KMS-11 (cell line): ENCODE data around the gene STIM1.

Source experiments
- H2AFZ ChIP-seq: fragments of 200-600 bp; sonication (generic); 2 replicates; pipeline ENCODE4 v1.6.1; 2016; ENCODE audit warnings: antibody characterized with exemption, mixed run types, low read depth
- H3K27ac ChIP-seq: fragments of 200-600 bp; sonication (generic); 2 replicates; pipeline ENCODE4 v1.6.1; 2016; ENCODE audit warnings: mild to moderate bottlenecking, mixed run types
- H3K27me3 ChIP-seq: fragments of 200-600 bp; sonication (generic); 2 replicates; pipeline ENCODE4 v1.6.1; 2017; ENCODE audit warnings: mild to moderate bottlenecking, low read depth, mixed run types, moderate library complexity; ENCODE audit not compliant: insufficient read depth
- H3K36me3 ChIP-seq: fragments of 200-600 bp; sonication (generic); 2 replicates; pipeline ENCODE4 v1.6.1; 2017; ENCODE audit warnings: mild to moderate bottlenecking, mixed run types; ENCODE audit not compliant: insufficient read depth
- H3K4me1 ChIP-seq: fragments of 200-600 bp; sonication (generic); 2 replicates; pipeline ENCODE4 v1.6.1; 2016; ENCODE audit warnings: mild to moderate bottlenecking, low read depth, mixed run types; ENCODE audit not compliant: poor library complexity, severe bottlenecking
- H3K4me2 ChIP-seq: fragments of 200-600 bp; sonication (generic); 2 replicates; pipeline ENCODE4 v1.7.0; 2016; ENCODE audit warnings: mild to moderate bottlenecking, mixed run types
- H3K4me3 ChIP-seq: fragments of 200-600 bp; sonication (generic); IDR thresholded peaks from 2 replicates; pipeline ENCODE4 v1.6.1; 2017; ENCODE audit warnings: low read depth, low read length, mixed read lengths; ENCODE audit not compliant: insufficient read depth
- H3K79me2 ChIP-seq: fragments of 200-600 bp; sonication (generic); 2 replicates; pipeline ENCODE4 v1.6.1; 2016; ENCODE audit warnings: low read depth, mixed run types; ENCODE audit not compliant: insufficient read depth
- H3K9ac ChIP-seq: fragments of 200-600 bp; sonication (generic); 2 replicates; pipeline ENCODE4 v1.6.1; 2016; ENCODE audit warnings: mild to moderate bottlenecking, mixed run types
- H4K20me1 ChIP-seq: fragments of 200-600 bp; sonication (generic); 2 replicates; pipeline ENCODE4 v1.6.1; 2016; ENCODE audit warnings: mild to moderate bottlenecking, mixed run types; ENCODE audit not compliant: insufficient read depth
- TF ChIP-seq, protein P1 (sequence below): fragments of 200-600 bp; sonication (generic); conservative IDR thresholded peaks from 2 replicates; pipeline ENCODE4 v1.6.1; 2017; ENCODE audit warnings: low read depth, mild to moderate bottlenecking, antibody characterized with exemption, low read length, moderate library complexity, mixed read lengths

Gene STIM1

DNA sequence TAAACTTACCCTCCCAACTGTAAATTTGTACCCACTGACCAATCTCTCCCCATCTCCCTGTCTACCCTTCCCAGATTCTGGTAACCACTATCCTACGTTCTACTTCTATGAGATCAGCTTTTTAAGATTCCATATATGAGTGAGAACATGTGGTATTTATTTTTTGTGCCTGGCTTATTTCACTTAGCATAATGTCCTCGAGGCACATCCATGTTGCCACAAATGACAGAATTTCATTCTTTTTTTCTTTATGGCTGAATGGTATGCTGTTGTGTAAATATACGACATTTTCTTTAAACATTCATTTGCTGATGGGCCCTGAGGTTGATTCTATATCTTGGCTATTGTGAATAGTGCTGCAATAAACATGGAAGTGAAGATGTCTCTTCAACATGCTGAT lies 164.4 kb downstream of the STIM1 start:
- H3K9ac ChIP-seq, result no peak overlapping the region
- H3K27ac ChIP-seq, result no peak overlapping the region
- no peaks in the 10 kb centered on the region for H3K79me2 ChIP-seq
- TF ChIP-seq, protein P1, sequence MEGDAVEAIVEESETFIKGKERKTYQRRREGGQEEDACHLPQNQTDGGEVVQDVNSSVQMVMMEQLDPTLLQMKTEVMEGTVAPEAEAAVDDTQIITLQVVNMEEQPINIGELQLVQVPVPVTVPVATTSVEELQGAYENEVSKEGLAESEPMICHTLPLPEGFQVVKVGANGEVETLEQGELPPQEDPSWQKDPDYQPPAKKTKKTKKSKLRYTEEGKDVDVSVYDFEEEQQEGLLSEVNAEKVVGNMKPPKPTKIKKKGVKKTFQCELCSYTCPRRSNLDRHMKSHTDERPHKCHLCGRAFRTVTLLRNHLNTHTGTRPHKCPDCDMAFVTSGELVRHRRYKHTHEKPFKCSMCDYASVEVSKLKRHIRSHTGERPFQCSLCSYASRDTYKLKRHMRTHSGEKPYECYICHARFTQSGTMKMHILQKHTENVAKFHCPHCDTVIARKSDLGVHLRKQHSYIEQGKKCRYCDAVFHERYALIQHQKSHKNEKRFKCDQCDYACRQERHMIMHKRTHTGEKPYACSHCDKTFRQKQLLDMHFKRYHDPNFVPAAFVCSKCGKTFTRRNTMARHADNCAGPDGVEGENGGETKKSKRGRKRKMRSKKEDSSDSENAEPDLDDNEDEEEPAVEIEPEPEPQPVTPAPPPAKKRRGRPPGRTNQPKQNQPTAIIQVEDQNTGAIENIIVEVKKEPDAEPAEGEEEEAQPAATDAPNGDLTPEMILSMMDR, result no peak
- H3K36me3 ChIP-seq, result no peaks in the 10 kb centered on the region
- H2AFZ ChIP-seq, result no peak overlapping the region
- H3K4me1 ChIP-seq, result no peaks in the 10 kb centered on the region
- no peaks in the 10 kb centered on the region for H3K27me3 ChIP-seq
- H3K4me2 ChIP-seq, result no peak overlapping the region
- no peak overlapping the region for H3K4me3 ChIP-seq
- H4K20me1 ChIP-seq, result no peaks in the 10 kb centered on the region

DNA sequence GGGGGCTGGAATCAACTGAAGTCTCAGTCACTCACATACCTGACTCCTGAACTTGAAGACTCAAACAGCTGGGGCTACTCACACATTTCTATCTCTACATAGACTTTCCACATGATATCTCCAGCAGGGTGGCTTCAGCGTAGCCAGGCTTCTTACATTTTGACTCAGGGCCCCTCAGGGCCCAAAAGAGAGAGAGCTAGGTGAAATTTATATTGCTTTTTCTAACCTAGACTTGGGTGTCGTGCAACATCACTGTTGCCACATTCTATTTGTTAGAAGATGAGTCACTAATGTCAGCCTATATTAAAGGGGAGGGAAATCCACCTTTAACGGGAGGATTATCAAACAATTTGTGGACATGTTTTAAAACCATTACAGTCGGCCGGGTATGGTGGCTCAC lies 167.2 kb downstream of the STIM1 start:
- H4K20me1 ChIP-seq, result no peaks in the 10 kb centered on the region
- no peak overlapping the region for H3K4me3 ChIP-seq
- H3K9ac ChIP-seq, result no peak overlapping the region
- H2AFZ ChIP-seq, result no peak overlapping the region
- no peaks in the 10 kb centered on the region for H3K79me2 ChIP-seq
- no peak overlapping the region for H3K4me2 ChIP-seq
- no peaks in the 10 kb centered on the region for H3K4me1 ChIP-seq
- TF ChIP-seq, protein P1, result no peak
- H3K27me3 ChIP-seq, result no peaks in the 10 kb centered on the region
- no peak overlapping the region for H3K27ac ChIP-seq
- peaks cover 2% of the 10 kb centered on the region; the same call in 1 of the 2 replicates for H3K36me3 ChIP-seq

DNA sequence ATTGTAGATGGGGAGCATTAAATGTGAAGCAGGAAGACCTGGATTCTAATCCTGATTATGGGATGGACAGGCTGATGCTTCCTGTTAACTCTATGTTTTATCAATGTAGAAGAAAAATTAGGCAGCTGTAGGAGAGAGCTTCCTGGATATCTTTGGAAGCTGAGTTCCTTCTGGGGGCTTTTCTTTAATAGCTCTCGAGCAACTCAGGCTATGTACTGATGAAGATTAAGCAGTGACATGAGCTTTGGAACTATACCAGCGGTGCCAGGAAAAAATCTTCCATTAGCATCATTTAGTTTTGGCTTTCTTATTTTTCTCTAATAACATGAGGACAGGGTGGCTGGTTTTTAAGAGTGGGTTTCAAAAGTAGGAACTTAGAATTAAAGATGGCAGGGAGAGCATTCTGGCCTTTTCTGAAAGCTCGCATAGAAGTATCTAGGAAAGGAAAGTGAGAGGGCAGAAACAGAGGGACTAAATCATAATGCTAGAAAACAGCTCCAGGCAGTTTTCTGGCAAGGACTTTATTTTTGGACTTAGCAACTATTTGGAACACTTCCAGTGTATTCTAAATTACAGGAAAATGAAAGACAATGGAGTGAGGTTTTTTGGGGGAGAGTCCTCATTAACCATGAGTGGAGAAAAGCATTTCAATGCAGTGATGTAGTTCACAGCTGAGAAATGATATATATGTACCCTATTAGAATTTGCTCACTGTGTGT lies 169.9 kb downstream of the STIM1 start:
- H3K4me2 ChIP-seq, result no peak overlapping the region
- H3K4me3 ChIP-seq, result no peak overlapping the region
- no peak overlapping the region for H3K27ac ChIP-seq
- peaks cover 8% of the 10 kb centered on the region for H3K4me1 ChIP-seq
- H3K79me2 ChIP-seq, result no peaks in the 10 kb centered on the region
- no peaks in the 10 kb centered on the region for H3K27me3 ChIP-seq
- H3K9ac ChIP-seq, result no peak overlapping the region
- no peak overlapping the region for H2AFZ ChIP-seq
- H3K36me3 ChIP-seq, result peaks cover 2% of the 10 kb centered on the region; the same call in 1 of the 2 replicates
- H4K20me1 ChIP-seq, result no peaks in the 10 kb centered on the region
- TF ChIP-seq, protein P1, result no peak

DNA sequence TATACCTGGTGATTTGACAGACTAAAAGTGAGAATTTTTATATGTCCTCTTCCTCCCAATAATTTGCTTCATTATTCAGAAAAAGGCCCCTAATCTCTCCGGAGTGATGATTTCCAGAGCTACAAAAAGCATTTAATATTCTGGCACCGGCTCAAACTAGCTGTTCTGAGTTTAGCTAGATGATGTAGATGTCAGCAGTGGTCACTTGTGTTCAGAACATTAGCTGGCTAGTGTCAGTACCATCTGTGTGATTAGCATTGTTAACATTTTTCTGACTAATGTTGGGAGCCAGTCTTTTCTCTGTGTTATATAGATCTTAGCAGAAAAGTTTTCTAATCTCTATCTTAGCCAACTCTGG lies 170.5 kb downstream of the STIM1 start:
- TF ChIP-seq, protein P1, result no peak
- Histone ChIP-seq H3K27me3 (no peaks in the 10 kb centered on the region), H3K4me1 (peaks cover 14% of the 10 kb centered on the region), H3K9ac (no peak overlapping the region), H3K27ac (no peak overlapping the region), H3K4me3 (no peak overlapping the region), H3K79me2 (no peaks in the 10 kb centered on the region), H2AFZ (no peak overlapping the region), H3K4me2 (no peak overlapping the region), H3K36me3 (peaks cover 2% of the 10 kb centered on the region; the same call in 1 of the 2 replicates), H4K20me1 (no peaks in the 10 kb centered on the region)
